Adrenal gland (tissue), 5 donors: ENCODE measurements around the gene OR9Q1.

Experiments used
- POLR2A ChIP-seq, 2 donors: fragments of 450-650 bp; IDR thresholded peaks; one replicate each; pipeline ENCODE4 v1.6.1; 2017; ENCODE audit warnings: antibody characterized with exemption in 2 of 2, mild to moderate bottlenecking in 2 of 2, moderate library complexity in 1 of 2
- TF ChIP-seq, protein P1 (sequence below), 6 experiments: fragments of 450-650 bp in 4 of 6; fragments of 200-600 bp in 2 of 6; sonication (generic) in 1 of 6; IDR thresholded peaks; 1 replicate in 5 of 6; 2 replicates in 1 of 6; pipeline versions ENCODE4 v1.5.1 to v1.8.0; 2016 to 2021; ENCODE audit warnings: antibody characterized with exemption in 6 of 6, mild to moderate bottlenecking in 2 of 6, moderate library complexity in 1 of 6
- donor health status: DM: no; HTN: no; CAD: no.

- TF ChIP-seq, protein P1, sequence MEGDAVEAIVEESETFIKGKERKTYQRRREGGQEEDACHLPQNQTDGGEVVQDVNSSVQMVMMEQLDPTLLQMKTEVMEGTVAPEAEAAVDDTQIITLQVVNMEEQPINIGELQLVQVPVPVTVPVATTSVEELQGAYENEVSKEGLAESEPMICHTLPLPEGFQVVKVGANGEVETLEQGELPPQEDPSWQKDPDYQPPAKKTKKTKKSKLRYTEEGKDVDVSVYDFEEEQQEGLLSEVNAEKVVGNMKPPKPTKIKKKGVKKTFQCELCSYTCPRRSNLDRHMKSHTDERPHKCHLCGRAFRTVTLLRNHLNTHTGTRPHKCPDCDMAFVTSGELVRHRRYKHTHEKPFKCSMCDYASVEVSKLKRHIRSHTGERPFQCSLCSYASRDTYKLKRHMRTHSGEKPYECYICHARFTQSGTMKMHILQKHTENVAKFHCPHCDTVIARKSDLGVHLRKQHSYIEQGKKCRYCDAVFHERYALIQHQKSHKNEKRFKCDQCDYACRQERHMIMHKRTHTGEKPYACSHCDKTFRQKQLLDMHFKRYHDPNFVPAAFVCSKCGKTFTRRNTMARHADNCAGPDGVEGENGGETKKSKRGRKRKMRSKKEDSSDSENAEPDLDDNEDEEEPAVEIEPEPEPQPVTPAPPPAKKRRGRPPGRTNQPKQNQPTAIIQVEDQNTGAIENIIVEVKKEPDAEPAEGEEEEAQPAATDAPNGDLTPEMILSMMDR (IDR thresholded peaks at IDR 0.05): no peak
- TF ChIP-seq POLR2A (IDR thresholded peaks at IDR 0.05): no peak
These were observed 7.0 kb downstream of the OR9Q1 start, which contains the start of gene OR6Q1 for GRCh38 chr11:58030653-58031052.
